Neural crest cell (in vitro differentiated cells): ENCODE measurements around the gene ANTKMT. TPM values are rescaled to one million over a fixed set of nuclear protein-coding genes. Genes with fewer than 3 reads are reported as not detected.
"Not testable (repeated sequence)": the region's sequence is repeated elsewhere in the genome, so short reads cannot be mapped to it uniquely, and the experiment has no call there.

Experiments
- DNase-seq: peaks from one replicate; pipeline ENCODE4 v3.0.0; 2021; ENCODE audit warnings: low read depth, mixed read lengths, low spot score
- H3K27ac Mint-ChIP-seq: one replicate; pipeline ENCODE4 v1.8.0; 2021; ENCODE audit warnings: mild to moderate bottlenecking, mixed read lengths; ENCODE audit not compliant: unreplicated experiment
- H3K27me3 Mint-ChIP-seq: 2 replicates; pipeline ENCODE4 v1.8.0; 2021; ENCODE audit warnings: low read depth, mild to moderate bottlenecking, mixed read lengths
- H3K36me3 Mint-ChIP-seq: 2 replicates; pipeline ENCODE4 v1.8.0; 2021; ENCODE audit warnings: low read depth, mild to moderate bottlenecking, mixed read lengths
- H3K4me1 Mint-ChIP-seq: 2 replicates; pipeline ENCODE4 v1.8.0; 2021; ENCODE audit warnings: mixed read lengths
- H3K4me3 Mint-ChIP-seq: one replicate; pipeline ENCODE4 v1.8.0; 2021; ENCODE audit warnings: mild to moderate bottlenecking, mixed read lengths
- H3K9me3 Mint-ChIP-seq: 2 replicates; pipeline ENCODE4 v1.8.0; 2021; ENCODE audit warnings: mixed read lengths
- CTCF ChIP-seq: fragments of 200-600 bp; sonication (generic); conservative IDR thresholded peaks from 2 replicates; pipeline ENCODE4 v1.5.0; 2021; ENCODE audit warnings: antibody characterized with exemption, mild to moderate bottlenecking
- total RNA-seq: library from RNA; stranded (reverse); gene quantifications from 2 replicates; pipeline ENCODE4 v1.2.1, GENCODE V29; 2021

The ANTKMT gene
- total RNA-seq, 1 donor from 2014 or later = 51.1 TPM

- Mint-ChIP-seq H3K27me3 (no peaks in the 10 kb centered on the region), H3K4me3 (peak overlapping the region; percentile 81), H3K9me3 (no peaks in the 10 kb centered on the region), H3K4me1 (no peaks in the 10 kb centered on the region), H3K27ac (no peak overlapping the region), H3K36me3 (no peaks in the 10 kb centered on the region)
- TF ChIP-seq CTCF = no peak
- no peak for DNase-seq
These were observed 18.9 kb downstream of the ANTKMT start for GRCh38 chr16:739560-740458.

GRCh38 chr16:740459-740763 lies 19.5 kb downstream of the ANTKMT start:
- Mint-ChIP-seq H3K27me3 (no peaks in the 10 kb centered on the region), H3K4me1 (no peaks in the 10 kb centered on the region), H3K36me3 (no peaks in the 10 kb centered on the region), H3K4me3 (peak overlapping the region; percentile 81), H3K27ac (no peak overlapping the region), H3K9me3 (no peaks in the 10 kb centered on the region)
- DNase-seq = no peak
- TF ChIP-seq CTCF = no peak

GRCh38 chr16:740764-741505 lies 20.0 kb downstream of the ANTKMT start, which contains the start of gene CIAO3:
Gene CIAO3, minus strand, starts transcription at chr16:740997. Its CDS starts 12 bp downstream, at chr16:740985.
- Mint-ChIP-seq H3K27ac (no peak within 1 kb of the TSS), H3K4me3 (peak within 1 kb of the TSS; percentile 87), H3K36me3 (no peaks in the 10 kb centered on the region), H3K4me1 (no peaks in the 10 kb centered on the region), H3K27me3 (no peaks in the 10 kb centered on the region), H3K9me3 (no peaks in the 10 kb centered on the region)
- DNase-seq = peak; percentile 92
- peak; percentile 91 for TF ChIP-seq CTCF

GRCh38 chr16:741986-742629 lies 21.2 kb downstream of the ANTKMT start:
- peak overlapping the region; percentile 79 for H3K4me3 Mint-ChIP-seq
- TF ChIP-seq CTCF = no peak

GRCh38 chr16:742894-743293 lies 21.9 kb downstream of the ANTKMT start:
- not testable (repeated sequence) for DNase-seq, H3K27ac Mint-ChIP-seq, H3K36me3 Mint-ChIP-seq, H3K9me3 Mint-ChIP-seq, H3K27me3 Mint-ChIP-seq, H3K4me1 Mint-ChIP-seq
- peak overlapping the region; percentile 34 for H3K4me3 Mint-ChIP-seq

More at GRCh38 chr16:741986-742629, 21.2 kb downstream of the ANTKMT start:
- H3K27me3 Mint-ChIP-seq = no peaks in the 10 kb centered on the region
- no peaks in the 10 kb centered on the region for H3K4me1 Mint-ChIP-seq
- no peak for DNase-seq
- no peaks in the 10 kb centered on the region for H3K36me3 Mint-ChIP-seq
- no peaks in the 10 kb centered on the region for H3K9me3 Mint-ChIP-seq
- H3K27ac Mint-ChIP-seq = no peak overlapping the region
